PC-3 (cell line): Measurements from ENCODE around the gene CRY2. TPM values are rescaled to one million over a fixed set of nuclear protein-coding genes. Genes with fewer than 3 reads are reported as not detected.
"Not testable (repeated sequence)": the region's sequence is repeated elsewhere in the genome, so short reads cannot be mapped to it uniquely, and the experiment has no call there.

ENCODE experiments used
- ATAC-seq: fragments of 200-7000 bp; cut with Tn5 transposase; 2 replicates; pipeline ENCODE4 v1.9.1; 2020; ENCODE audit warnings: mild to moderate bottlenecking, moderate library complexity
- BruUV-seq: library from RNA; stranded (reverse); fragments of 400-500 nt; replicated peaks from 2 replicates; lab custom pipeline; 2021; lab: Mats Ljungman, UMichigan
- CTCF ChIA-PET: fragments of 300-600 bp; sonication (Branson Sonifier 250); formaldehyde crosslinking; loops from one replicate; lab custom pipeline; 2022; ENCODE audit warnings: antibody characterized with exemption; lab: Charles Lee
- POLR2A ChIA-PET: fragments of 300-600 bp; sonication (Branson Sonifier 250); formaldehyde crosslinking; loops from one replicate; lab custom pipeline; 2022; ENCODE audit warnings: antibody characterized with exemption; ENCODE audit not compliant: unreplicated experiment; lab: Charles Lee
- DNase-seq: peaks from one replicate; pipeline ENCODE4 v3.0.0-alpha.2; 2015
- H2AFZ ChIP-seq: fragments of 300-600 bp; sonication (generic); 2 replicates; pipeline ENCODE4 v1.6.0; 2016; ENCODE audit warnings: antibody characterized with exemption, low read length
- H3F3A ChIP-seq: fragments of 300-600 bp; sonication (generic); one replicate; pipeline ENCODE4 v1.6.0; 2017; ENCODE audit warnings: antibody characterized with exemption, low read length, control low read depth, mild to moderate bottlenecking; ENCODE audit not compliant: unreplicated experiment
- H3K27ac ChIP-seq: fragments of 300-600 bp; sonication (generic); 2 replicates; pipeline ENCODE4 v1.5.1; 2016; ENCODE audit warnings: mild to moderate bottlenecking, low read length
- H3K27me3 ChIP-seq: fragments of 300-600 bp; sonication (generic); 2 replicates; pipeline ENCODE4 v1.6.1; 2016; ENCODE audit warnings: low read length, mixed read lengths
- H3K36me3 ChIP-seq: fragments of 300-600 bp; sonication (generic); 2 replicates; pipeline ENCODE4 v1.6.1; 2016; ENCODE audit warnings: low read depth, mixed run types, low read length, mixed read lengths
- H3K4me1 ChIP-seq: fragments of 300-600 bp; sonication (generic); 2 replicates; pipeline ENCODE4 v1.5.1; 2016; ENCODE audit warnings: low read length; ENCODE audit not compliant: insufficient read depth
- H3K4me2 ChIP-seq: fragments of 300-600 bp; sonication (generic); 2 replicates; pipeline ENCODE4 v1.6.0; 2016; ENCODE audit warnings: low read length
- H3K4me3 ChIP-seq: fragments of 300-600 bp; sonication (generic); 2 replicates; pipeline ENCODE4 v1.5.1; 2016; ENCODE audit warnings: mild to moderate bottlenecking, low read length, mixed read lengths
- H3K79me2 ChIP-seq: fragments of 300-600 bp; sonication (generic); 2 replicates; pipeline ENCODE4 v1.6.1; 2017; ENCODE audit warnings: low read length, mixed read lengths
- H3K9ac ChIP-seq: fragments of 300-600 bp; sonication (generic); 2 replicates; pipeline ENCODE4 v1.6.0; 2016; ENCODE audit warnings: mild to moderate bottlenecking, low read length
- H3K9me2 ChIP-seq: fragments of 300-600 bp; sonication (generic); replicated peaks from 2 replicates; pipeline ENCODE4 v1.6.1; 2016; ENCODE audit warnings: mixed run types, low read length, mixed read lengths
- H3K9me3 ChIP-seq: fragments of 300-600 bp; sonication (generic); 2 replicates; pipeline ENCODE4 v1.6.1; 2016; ENCODE audit warnings: low read length, mixed read lengths
- H4K20me1 ChIP-seq: fragments of 300-600 bp; sonication (generic); 2 replicates; pipeline ENCODE4 v1.6.1; 2016; ENCODE audit warnings: low read length, mixed read lengths
- EZH2 ChIP-seq: fragments of 300-600 bp; sonication (generic); IDR thresholded peaks from one replicate; pipeline ENCODE4 v1.6.1; 2017; ENCODE audit warnings: antibody characterized with exemption, mild to moderate bottlenecking, low read length; ENCODE audit not compliant: unreplicated experiment
- EZH2phosphoT487 ChIP-seq: fragments of 300-600 bp; sonication (generic); IDR thresholded peaks from 2 replicates; pipeline ENCODE4 v1.6.1; 2018; ENCODE audit warnings: mild to moderate bottlenecking, antibody characterized with exemption, low read length, borderline replicate concordance
- intact Hi-C: fragments of 100-400 bp; cut with micrococcal nuclease; formaldehyde crosslinking; loops from 2 replicates; pipeline ENCODE4 v1.9.0; 2023
- total RNA-seq: library from RNA; depleted of rRNA; stranded (reverse); fragments of >200 nt; gene quantifications from 2 replicates; pipeline ENCODE4 v1.2.3, GENCODE V29; 2014
- TF ChIP-seq, protein P1 (sequence below): fragments of 300-600 bp; sonication (generic); conservative IDR thresholded peaks from 2 replicates; pipeline ENCODE4 v1.5.1; 2017; ENCODE audit warnings: antibody characterized with exemption, low read depth, mild to moderate bottlenecking, low read length

Gene CRY2
- total RNA-seq, 1 experiment from 2014 or later: 9.5 TPM

DNA sequence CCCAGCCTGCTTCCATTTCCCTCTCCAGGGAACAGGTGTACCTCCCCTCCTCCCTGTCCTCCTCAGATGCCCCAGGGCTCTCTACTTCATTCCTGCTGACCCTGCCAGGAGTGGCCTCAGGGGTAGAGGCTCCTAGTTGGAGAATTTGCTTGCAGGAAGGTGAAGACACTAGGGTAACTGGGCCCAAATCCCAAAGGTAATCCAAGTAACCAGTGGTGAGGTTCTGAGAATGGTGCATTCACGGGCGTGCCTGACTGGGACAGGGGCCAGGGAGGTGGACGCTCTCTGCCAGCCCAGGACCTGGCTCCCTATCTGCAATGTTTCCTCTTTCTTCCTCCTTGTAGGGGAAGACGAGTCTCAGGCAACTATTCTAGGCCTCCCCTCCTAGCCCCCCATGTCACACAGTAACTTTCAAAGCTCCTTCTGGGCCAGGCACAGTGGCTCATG is 39.5 kb upstream of the CRY2 start:
- H3K27ac ChIP-seq: no peak overlapping the region
- no peaks in the 10 kb centered on the region for H3K9me2 ChIP-seq
- H3K79me2 ChIP-seq: peaks cover 28% of the 10 kb centered on the region
- no peaks in the 10 kb centered on the region for H3F3A ChIP-seq
- ChIA-PET POLR2A (no interaction called here), CTCF (no interaction called here)
- no peaks in the 10 kb centered on the region for H3K9me3 ChIP-seq
- 0 out of 2 replicates have a peak, but pooled peaks cover 4% of the 10 kb centered on the region for H3K36me3 ChIP-seq
- no peak for ATAC-seq
- peaks cover 26% of the 10 kb centered on the region for H3K4me1 ChIP-seq
- DNase-seq: no peak
- TF ChIP-seq EZH2 (no peak), EZH2phosphoT487 (no peak)
- TF ChIP-seq, protein P1, sequence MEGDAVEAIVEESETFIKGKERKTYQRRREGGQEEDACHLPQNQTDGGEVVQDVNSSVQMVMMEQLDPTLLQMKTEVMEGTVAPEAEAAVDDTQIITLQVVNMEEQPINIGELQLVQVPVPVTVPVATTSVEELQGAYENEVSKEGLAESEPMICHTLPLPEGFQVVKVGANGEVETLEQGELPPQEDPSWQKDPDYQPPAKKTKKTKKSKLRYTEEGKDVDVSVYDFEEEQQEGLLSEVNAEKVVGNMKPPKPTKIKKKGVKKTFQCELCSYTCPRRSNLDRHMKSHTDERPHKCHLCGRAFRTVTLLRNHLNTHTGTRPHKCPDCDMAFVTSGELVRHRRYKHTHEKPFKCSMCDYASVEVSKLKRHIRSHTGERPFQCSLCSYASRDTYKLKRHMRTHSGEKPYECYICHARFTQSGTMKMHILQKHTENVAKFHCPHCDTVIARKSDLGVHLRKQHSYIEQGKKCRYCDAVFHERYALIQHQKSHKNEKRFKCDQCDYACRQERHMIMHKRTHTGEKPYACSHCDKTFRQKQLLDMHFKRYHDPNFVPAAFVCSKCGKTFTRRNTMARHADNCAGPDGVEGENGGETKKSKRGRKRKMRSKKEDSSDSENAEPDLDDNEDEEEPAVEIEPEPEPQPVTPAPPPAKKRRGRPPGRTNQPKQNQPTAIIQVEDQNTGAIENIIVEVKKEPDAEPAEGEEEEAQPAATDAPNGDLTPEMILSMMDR: no peak
- H3K4me3 ChIP-seq: no peak overlapping the region
- H3K27me3 ChIP-seq: no peaks in the 10 kb centered on the region
- BruUV-seq: no TSS peak
- no peak overlapping the region for H2AFZ ChIP-seq
- H4K20me1 ChIP-seq: peaks cover 3% of the 10 kb centered on the region; the same call in 1 of the 2 replicates
- peak overlapping the region; percentile 98; the same call in 1 of the 2 replicates for H3K4me2 ChIP-seq
- H3K9ac ChIP-seq: no peak overlapping the region
- intact Hi-C loops: no loop called here

DNA sequence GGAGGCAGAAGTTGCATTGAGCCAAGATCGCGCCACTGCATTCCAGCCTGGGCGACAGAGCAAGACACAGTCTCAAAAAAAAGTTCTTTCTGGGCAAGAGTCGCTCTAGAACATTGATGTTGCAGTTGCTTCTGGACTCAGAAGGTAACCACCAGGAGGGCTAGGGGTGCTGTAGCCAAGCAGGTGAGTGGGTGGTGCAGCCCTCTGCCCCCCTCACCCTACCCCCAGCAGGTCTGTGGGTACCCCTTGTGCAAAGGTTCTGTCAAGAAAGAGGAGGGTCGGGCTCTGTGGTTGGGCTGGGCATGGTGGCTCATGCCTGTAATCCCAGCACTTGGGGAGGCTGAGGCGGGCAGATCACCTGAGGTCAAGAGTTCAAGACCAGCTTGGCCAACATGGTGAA is 38.8 kb upstream of the CRY2 start:
- H3K4me2 ChIP-seq, DNase-seq, H3K9me2 ChIP-seq, BruUV-seq, H3K36me3 ChIP-seq, H3K9me3 ChIP-seq, H3K4me3 ChIP-seq, H3K27me3 ChIP-seq, ATAC-seq, H3K9ac ChIP-seq, H4K20me1 ChIP-seq, POLR2A ChIA-PET, intact Hi-C loops, CTCF ChIA-PET, H2AFZ ChIP-seq, H3K27ac ChIP-seq, H3F3A ChIP-seq: not testable (repeated sequence)
- Histone ChIP-seq H3K79me2 (peaks cover 28% of the 10 kb centered on the region), H3K4me1 (peaks cover 26% of the 10 kb centered on the region)

DNA sequence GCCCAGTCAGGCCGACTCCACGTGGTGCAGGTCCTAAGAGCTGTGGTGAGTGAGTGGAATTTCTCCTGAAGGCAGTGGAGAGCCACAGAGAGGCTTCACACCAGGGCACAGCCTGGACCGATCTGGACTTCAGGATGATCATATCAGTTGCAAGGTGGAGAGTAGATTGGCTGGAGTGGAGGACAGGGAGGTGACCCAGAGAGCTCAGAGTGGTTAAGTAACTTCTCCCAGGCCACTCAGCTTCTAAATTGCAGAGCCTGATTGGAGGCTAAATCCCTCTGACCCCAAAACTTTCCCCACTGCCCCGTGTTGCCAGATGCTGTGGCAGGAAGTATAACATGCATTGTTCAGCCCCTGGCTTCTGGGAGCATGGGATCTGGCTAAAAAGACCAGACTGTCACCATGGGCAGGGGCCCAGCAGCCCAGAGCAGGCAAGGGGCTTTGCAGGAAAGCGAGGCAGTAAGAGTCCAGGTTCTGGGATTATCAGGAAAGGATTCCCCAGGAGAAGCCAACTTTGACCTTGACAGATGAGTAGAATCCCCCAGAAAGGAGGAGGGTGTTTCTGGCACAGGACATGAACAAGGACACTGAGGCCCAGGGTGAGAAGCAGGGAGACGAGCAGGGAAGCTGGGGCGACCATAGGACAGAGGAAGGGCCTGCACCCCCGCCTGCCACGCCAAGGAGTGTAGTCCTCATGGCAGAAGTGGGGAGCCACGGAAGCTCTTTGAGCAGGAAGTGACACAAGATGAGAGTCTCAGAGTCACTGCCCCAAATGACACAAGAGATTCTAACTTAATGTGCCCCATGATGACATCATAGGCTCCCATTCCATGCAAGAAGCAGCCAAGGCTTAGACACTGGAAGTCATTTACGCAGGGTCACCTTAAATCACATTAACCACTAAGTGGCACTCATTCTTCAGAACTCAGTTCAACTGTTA is 37.5 kb upstream of the CRY2 start:
- Histone ChIP-seq H3K9me2 (no peaks in the 10 kb centered on the region), H3K27me3 (no peaks in the 10 kb centered on the region), H4K20me1 (peaks cover 3% of the 10 kb centered on the region; the same call in 1 of the 2 replicates), H3K79me2 (peaks cover 28% of the 10 kb centered on the region), H3K4me2 (no peak overlapping the region), H3K36me3 (0 out of 2 replicates have a peak, but pooled peaks cover 4% of the 10 kb centered on the region), H3F3A (no peaks in the 10 kb centered on the region), H3K4me3 (no peak overlapping the region), H3K27ac (no peak overlapping the region), H3K4me1 (peaks cover 26% of the 10 kb centered on the region), H3K9me3 (no peaks in the 10 kb centered on the region), H2AFZ (no peak overlapping the region), H3K9ac (no peak overlapping the region)
- DNase-seq: no peak
- ChIA-PET POLR2A (no interaction called here), CTCF (no interaction called here)
- intact Hi-C loops: no loop called here
- TF ChIP-seq EZH2: no peak
- no peak for ATAC-seq
- BruUV-seq: no TSS peak
